GM12801 (cell line): ENCODE measurements around the gene SLC20A1.

Experiments
- TF ChIP-seq, protein P1 (sequence below): IDR thresholded peaks from one replicate; pipeline ENCODE4 v1.5.1; 2011; ENCODE audit warnings: control low read depth; ENCODE audit not compliant: insufficient read length; ENCODE audit errors: extremely low read depth

Gene SLC20A1

DNA sequence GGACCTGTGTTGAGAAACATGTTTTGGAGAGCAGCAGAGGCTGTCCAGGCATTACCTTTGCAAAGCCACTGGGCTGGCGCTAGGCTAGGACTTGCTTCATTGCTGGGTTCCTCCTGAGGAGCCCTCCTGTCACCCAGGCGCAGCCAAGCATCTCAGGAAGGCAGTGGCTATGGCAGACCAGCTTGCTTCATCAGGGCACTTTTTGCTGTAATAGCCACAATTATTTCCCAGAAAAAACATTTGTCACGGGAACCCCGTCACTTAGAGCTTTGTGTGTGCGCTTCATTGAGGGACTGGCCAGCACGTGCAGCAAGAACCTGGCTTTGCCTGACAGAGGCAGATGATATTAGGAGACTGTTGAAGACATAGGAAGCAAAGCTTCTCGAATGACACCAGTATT, 36.4 kb downstream of the SLC20A1 start:
- TF ChIP-seq, protein P1, sequence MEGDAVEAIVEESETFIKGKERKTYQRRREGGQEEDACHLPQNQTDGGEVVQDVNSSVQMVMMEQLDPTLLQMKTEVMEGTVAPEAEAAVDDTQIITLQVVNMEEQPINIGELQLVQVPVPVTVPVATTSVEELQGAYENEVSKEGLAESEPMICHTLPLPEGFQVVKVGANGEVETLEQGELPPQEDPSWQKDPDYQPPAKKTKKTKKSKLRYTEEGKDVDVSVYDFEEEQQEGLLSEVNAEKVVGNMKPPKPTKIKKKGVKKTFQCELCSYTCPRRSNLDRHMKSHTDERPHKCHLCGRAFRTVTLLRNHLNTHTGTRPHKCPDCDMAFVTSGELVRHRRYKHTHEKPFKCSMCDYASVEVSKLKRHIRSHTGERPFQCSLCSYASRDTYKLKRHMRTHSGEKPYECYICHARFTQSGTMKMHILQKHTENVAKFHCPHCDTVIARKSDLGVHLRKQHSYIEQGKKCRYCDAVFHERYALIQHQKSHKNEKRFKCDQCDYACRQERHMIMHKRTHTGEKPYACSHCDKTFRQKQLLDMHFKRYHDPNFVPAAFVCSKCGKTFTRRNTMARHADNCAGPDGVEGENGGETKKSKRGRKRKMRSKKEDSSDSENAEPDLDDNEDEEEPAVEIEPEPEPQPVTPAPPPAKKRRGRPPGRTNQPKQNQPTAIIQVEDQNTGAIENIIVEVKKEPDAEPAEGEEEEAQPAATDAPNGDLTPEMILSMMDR = no peak

DNA sequence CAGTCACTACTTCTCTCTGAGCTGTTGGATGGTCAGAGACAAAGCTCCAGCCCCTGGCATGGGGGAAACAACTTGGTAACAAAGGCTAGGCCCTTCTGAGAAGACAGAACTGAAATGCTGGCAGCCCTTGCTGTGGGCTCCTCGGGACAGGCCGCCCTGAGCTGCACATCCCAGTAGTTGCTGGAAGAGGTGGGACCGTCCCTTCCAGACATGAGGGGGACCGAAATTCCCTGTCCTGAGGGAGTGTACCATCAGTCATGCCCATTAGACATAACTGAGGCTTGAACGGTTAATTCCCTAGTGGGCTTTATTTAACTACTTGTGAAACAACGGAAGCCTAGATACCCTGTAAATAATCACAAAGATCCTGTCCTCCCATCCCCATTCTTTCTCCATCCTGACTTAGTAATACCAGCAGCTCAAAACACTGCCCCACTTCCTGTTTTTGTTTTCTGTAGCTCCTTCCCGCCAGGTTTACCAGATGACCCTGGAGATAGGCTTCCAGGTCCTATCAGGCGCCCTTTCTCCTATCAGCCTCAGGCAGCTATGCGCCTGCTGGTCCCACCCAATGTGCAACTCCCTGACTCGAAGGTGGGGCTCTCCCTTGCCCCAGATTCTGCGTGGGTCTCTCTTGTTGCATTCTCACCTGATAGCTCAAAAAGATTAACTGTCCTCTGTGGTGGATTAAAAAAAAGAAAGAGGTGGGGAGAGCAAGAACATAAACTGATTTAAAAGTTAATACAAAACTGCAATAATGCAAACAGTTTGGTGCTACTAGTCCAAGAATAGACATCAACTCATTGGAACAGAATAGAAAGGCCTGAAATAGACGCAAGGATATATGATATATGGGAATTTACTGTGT, 38.0 kb downstream of the SLC20A1 start:
- TF ChIP-seq, protein P1 = no peak

DNA sequence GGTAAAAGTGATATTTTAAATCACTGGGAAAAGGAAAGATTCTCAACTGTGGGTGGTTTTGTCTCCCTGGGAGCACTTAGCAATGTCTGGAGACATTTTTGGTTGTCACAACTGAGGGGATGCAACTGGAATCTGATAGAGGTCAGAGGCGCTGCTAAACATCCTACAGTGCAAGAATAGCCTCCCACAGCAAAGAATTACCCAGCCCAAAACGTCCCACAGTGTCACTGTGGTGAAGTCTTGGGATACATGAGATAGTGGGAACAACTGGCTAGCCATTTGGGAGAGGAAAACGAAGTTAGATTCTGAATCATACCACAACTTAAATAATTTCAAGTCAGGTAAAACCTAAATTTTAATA, 38.7 kb downstream of the SLC20A1 start:
- TF ChIP-seq, protein P1 = no peak

DNA sequence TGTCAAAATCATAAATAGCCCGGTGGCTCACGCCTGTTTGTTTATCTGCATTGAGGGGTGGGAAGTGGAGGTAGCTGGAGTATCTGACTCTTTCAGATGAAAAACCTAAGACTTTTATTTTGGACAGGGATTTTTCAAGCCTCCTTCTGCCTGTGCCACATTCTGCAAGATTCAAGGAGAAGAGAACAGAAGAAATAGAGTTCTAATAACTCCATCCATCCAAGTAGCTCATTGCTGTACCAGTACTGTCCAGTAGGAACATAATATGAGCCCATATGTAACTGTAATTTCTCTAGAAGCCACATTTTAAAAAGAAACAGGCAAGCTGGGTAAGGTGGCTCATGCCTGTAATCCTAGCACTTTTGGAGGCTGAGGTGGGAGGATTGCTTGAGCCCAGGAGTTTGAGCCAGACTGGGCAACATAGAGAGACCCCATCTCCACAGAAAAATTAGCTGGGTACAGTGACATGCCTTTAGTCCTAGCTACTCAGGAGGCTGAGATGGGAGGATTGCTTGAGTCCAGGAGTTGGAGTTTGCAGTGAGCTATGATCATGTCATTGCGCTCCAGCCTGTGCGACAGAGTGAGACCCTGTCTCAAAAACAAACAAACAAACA, 39.6 kb downstream of the SLC20A1 start:
- TF ChIP-seq, protein P1 = no peak

DNA sequence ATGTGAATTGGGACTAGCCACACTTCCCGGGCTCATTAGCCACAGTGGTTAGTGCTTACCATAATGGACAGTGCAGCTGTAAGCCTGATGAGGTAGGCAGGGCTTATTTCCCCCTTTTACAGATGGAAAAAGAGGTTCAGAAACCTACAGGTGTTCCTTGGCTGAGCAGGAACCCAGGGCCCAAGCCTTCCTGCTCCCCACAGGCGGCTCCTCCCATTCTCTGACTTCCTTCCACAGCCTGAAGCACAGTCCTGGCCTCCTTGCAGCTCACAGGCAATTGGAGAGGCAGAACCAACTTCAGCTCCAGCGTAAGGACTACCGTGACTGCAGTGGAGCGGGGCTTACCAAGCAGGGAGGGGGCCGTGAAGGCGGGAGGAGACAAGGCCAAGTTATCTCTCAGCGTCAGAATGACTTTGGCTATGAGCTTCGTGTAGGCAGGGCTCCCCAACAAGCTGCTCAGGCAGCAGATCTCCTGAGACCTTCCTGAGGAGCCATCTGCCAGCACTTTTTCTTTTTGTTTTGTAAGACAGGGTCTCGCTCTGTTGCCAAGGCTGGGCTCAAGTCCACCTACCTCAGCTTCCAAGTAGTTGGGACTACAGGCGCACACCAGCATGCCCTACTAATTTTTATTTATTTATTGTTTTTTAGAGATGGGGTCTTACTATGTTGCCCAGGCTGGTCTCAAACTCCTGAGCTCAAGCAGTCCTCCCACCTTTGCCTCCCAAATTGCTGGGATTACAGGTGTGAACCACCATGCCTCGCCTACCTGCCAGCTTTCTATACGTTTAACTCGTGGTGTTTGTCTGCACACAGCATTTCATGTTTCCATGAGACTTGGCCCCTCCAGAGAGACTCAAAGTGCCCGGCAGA, 40.8 kb downstream of the SLC20A1 start:
- TF ChIP-seq, protein P1 = no peak

DNA sequence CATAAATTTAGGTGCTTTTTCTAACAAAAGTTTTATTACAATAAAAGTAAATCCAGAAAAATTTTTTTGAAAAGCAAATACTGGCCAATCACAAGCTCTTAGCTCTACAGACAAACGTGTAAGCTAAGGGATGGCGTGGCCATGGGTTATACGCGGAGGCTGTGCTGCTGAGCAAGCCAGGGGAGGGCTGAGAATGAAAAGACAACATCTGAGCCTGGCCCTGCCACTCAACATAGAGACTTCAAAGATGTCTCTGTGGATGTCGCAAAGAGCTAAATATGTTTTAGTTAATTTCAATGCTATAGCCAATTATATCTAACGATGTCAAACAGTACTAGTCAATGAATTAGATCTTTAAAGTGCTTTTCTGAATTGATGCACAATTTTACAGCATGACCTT, 41.8 kb downstream of the SLC20A1 start:
- TF ChIP-seq, protein P1 = no peak
